SK-N-SH (cell line): ENCODE results near the gene C1QTNF2. TPM values are rescaled to one million over a fixed set of nuclear protein-coding genes. Genes with fewer than 3 reads are reported as not detected.

ENCODE experiments used
- CTCF ChIA-PET: fragments of 300-600, 350-600 bp; formaldehyde crosslinking; extraction: SDS; loops from one replicate; lab custom pipeline; 2021; lab: Yijun Ruan, JAX
- POLR2A ChIA-PET: fragments of 350-600 bp; sonication (Branson Sonifier 250); formaldehyde crosslinking; extraction: SDS; loops from one replicate; lab custom pipeline; 2020; ENCODE audit warnings: antibody characterized with exemption, inconsistent platforms; lab: Yijun Ruan, JAX
- DNase-seq: peaks from one replicate; pipeline ENCODE4 v3.0.0; 2012
- H2AFZ ChIP-seq: fragments of 200-600 bp; sonication (generic); 2 replicates; pipeline ENCODE4 v1.8.1; 2016; ENCODE audit warnings: antibody characterized with exemption, mild to moderate bottlenecking, low read depth
- H3F3A ChIP-seq: fragments of 200-600 bp; sonication (generic); replicated peaks from 2 replicates; pipeline ENCODE3; 2016; ENCODE audit warnings: antibody characterized with exemption, mild to moderate bottlenecking; ENCODE audit not compliant: insufficient read depth
- H3K27ac ChIP-seq, 2 experiments: fragments of 200-500 bp in 1 of 2; fragments of 200-600 bp in 1 of 2; sonication (Bioruptor generic) in 1 of 2; sonication (generic), shearing (Covaris generic) in 1 of 2; 2 replicates each; pipeline versions ENCODE4 v1.5.1 to v1.6.1; 2014 to 2016; ENCODE audit warnings: low read depth in 2 of 2, inconsistent platforms in 1 of 2, low read length in 1 of 2, mild to moderate bottlenecking in 1 of 2, mixed read lengths in 1 of 2
- H3K27me3 ChIP-seq: fragments of 200-600 bp; sonication (generic), shearing (Covaris generic); 2 replicates; pipeline ENCODE4 v1.6.1; 2016; ENCODE audit warnings: mixed run types; ENCODE audit not compliant: insufficient read depth
- H3K36me3 ChIP-seq, 2 experiments: fragments of 200-500 bp in 1 of 2; fragments of 200-600 bp in 1 of 2; sonication (Bioruptor generic) in 1 of 2; sonication (generic) in 1 of 2; replicated peaks in 1 of 2; 2 replicates each; pipeline versions ENCODE3 to v1.5.1; 2014 to 2016; ENCODE audit warnings: low read length in 1 of 2, mild to moderate bottlenecking in 1 of 2; ENCODE audit not compliant: insufficient read depth in 2 of 2, control insufficient read depth in 1 of 2
- H3K4me1 ChIP-seq, 2 experiments: fragments of 200-500 bp in 1 of 2; fragments of 200-600 bp in 1 of 2; sonication (Bioruptor generic) in 1 of 2; sonication (generic), shearing (Covaris generic) in 1 of 2; 2 replicates each; pipeline versions ENCODE4 v1.5.1 to v1.6.1; 2014 to 2016; ENCODE audit warnings: low read depth in 1 of 2, low read length in 1 of 2, mixed run types in 1 of 2; ENCODE audit not compliant: insufficient read depth in 2 of 2, control insufficient read depth in 1 of 2
- H3K4me2 ChIP-seq: fragments of 200-600 bp; sonication (generic), shearing (Covaris generic); 2 replicates; pipeline ENCODE4 v1.6.1; 2017; ENCODE audit warnings: mixed run types
- H3K4me3 ChIP-seq, 2 experiments: fragments of 200-500 bp in 1 of 2; fragments of 200-600 bp in 1 of 2; sonication (Bioruptor generic) in 1 of 2; sonication (generic), shearing (Covaris generic) in 1 of 2; 2 replicates each; pipeline versions ENCODE4 v1.5.1 to v1.8.1; 2014 to 2016; ENCODE audit warnings: low read depth in 2 of 2, inconsistent platforms in 1 of 2, low read length in 1 of 2, mild to moderate bottlenecking in 1 of 2, mixed read lengths in 1 of 2, moderate library complexity in 1 of 2
- H3K79me2 ChIP-seq: fragments of 200-600 bp; sonication (generic); 2 replicates; pipeline ENCODE4 v1.8.1; 2017; ENCODE audit warnings: mild to moderate bottlenecking; ENCODE audit not compliant: insufficient read depth
- H3K9ac ChIP-seq: fragments of 200-600 bp; sonication (generic); 2 replicates; pipeline ENCODE4 v1.6.1; 2017; ENCODE audit warnings: mixed run types
- H3K9me2 ChIP-seq: fragments of 200-600 bp; sonication (generic); 2 replicates; pipeline ENCODE4 v1.6.1; 2017; ENCODE audit warnings: mixed run types
- H3K9me3 ChIP-seq: fragments of 200-600 bp; sonication (generic); 2 replicates; pipeline ENCODE4 v1.6.1; 2017; ENCODE audit warnings: mixed run types, mild to moderate bottlenecking, moderate library complexity
- H4K20me1 ChIP-seq: fragments of 200-600 bp; sonication (generic); 2 replicates; pipeline ENCODE4 v1.6.1; 2017; ENCODE audit warnings: mild to moderate bottlenecking, mixed run types; ENCODE audit not compliant: insufficient read depth
- CHD2 ChIP-seq: fragments of 150-350 bp; IDR thresholded peaks from 2 replicates; pipeline ENCODE4 v1.6.1; 2018; ENCODE audit warnings: low read length; ENCODE audit not compliant: partially characterized antibody
- EZH2phosphoT487 ChIP-seq: fragments of 200-600 bp; sonication (generic); IDR thresholded peaks from 2 replicates; pipeline ENCODE4 v1.6.1; 2017; ENCODE audit warnings: low read depth, mixed run types, mild to moderate bottlenecking, antibody characterized with exemption, moderate library complexity, borderline replicate concordance
- FOSL2 ChIP-seq: IDR thresholded peaks from 2 replicates; pipeline ENCODE4 v1.4.0; 2012; ENCODE audit warnings: low read depth, mild to moderate bottlenecking, moderate library complexity, borderline replicate concordance
- FOXJ3 ChIP-seq: sonication (generic); formaldehyde crosslinking; IDR thresholded peaks from 2 replicates; pipeline ENCODE4 v1.5.1; 2020; ENCODE audit warnings: mild to moderate bottlenecking, missing genetic modification reagents
- FOXM1 ChIP-seq: IDR thresholded peaks from 2 replicates; pipeline ENCODE4 v1.4.0; 2012; ENCODE audit warnings: low read depth, mild to moderate bottlenecking
- GABPA ChIP-seq: IDR thresholded peaks from 2 replicates; pipeline ENCODE4 v1.4.0; 2012; ENCODE audit warnings: low read depth, mild to moderate bottlenecking
- GATA2 ChIP-seq: sonication (generic); formaldehyde crosslinking; IDR thresholded peaks from 2 replicates; pipeline ENCODE4 v1.5.0; 2020; ENCODE audit warnings: mild to moderate bottlenecking, missing genetic modification reagents
- JUND ChIP-seq: IDR thresholded peaks from 2 replicates; pipeline ENCODE4 v1.4.0; 2012
- MEF2A ChIP-seq: IDR thresholded peaks from 2 replicates; pipeline ENCODE4 v1.4.0; 2012; ENCODE audit warnings: low read depth, borderline replicate concordance
- MXI1 ChIP-seq: IDR thresholded peaks from 2 replicates; pipeline ENCODE4 v1.6.1; 2012; ENCODE audit warnings: mild to moderate bottlenecking, low read depth, low read length, improper control_type of control experiment
- NFIC ChIP-seq: IDR thresholded peaks from 2 replicates; pipeline ENCODE4 v1.4.0; 2012; ENCODE audit warnings: borderline replicate concordance
- NRF1 ChIP-seq: IDR thresholded peaks from 2 replicates; pipeline ENCODE4 v1.6.1; 2012; ENCODE audit warnings: low read depth, mild to moderate bottlenecking, low read length
- POLR2AphosphoS5 ChIP-seq: IDR thresholded peaks from 2 replicates; pipeline ENCODE4 v1.6.1; 2012; ENCODE audit warnings: low read depth, low read length
- RCOR1 ChIP-seq: fragments of 150-350 bp; IDR thresholded peaks from 2 replicates; pipeline ENCODE4 v1.6.1; 2017; ENCODE audit warnings: antibody characterized with exemption, low read length
- REST ChIP-seq: IDR thresholded peaks from 2 replicates; pipeline ENCODE4 v1.6.1; 2012; ENCODE audit warnings: mild to moderate bottlenecking, low read depth, low read length, moderate library complexity
- RFX5 ChIP-seq: IDR thresholded peaks from 2 replicates; pipeline ENCODE4 v1.6.1; 2012; ENCODE audit warnings: mild to moderate bottlenecking, improper control_type of control experiment, low read length
- RXRA ChIP-seq: IDR thresholded peaks from 2 replicates; pipeline ENCODE4 v1.4.0; 2012; ENCODE audit warnings: low read depth, mild to moderate bottlenecking, borderline replicate concordance
- SIN3A ChIP-seq: IDR thresholded peaks from 2 replicates; pipeline ENCODE4 v1.6.1; 2012; ENCODE audit warnings: low read depth, mild to moderate bottlenecking, low read length, moderate library complexity, borderline replicate concordance
- SMC3 ChIP-seq: IDR thresholded peaks from 2 replicates; pipeline ENCODE4 v1.6.1; 2012; ENCODE audit warnings: low read depth, low read length, improper control_type of control experiment
- TAF1 ChIP-seq: IDR thresholded peaks from 2 replicates; pipeline ENCODE4 v1.6.1; 2012; ENCODE audit warnings: low read depth, mild to moderate bottlenecking, low read length, moderate library complexity, borderline replicate concordance
- TCF12 ChIP-seq: IDR thresholded peaks from 2 replicates; pipeline ENCODE4 v1.4.0; 2012
- USF1 ChIP-seq: IDR thresholded peaks from 2 replicates; pipeline ENCODE4 v1.4.0; 2012; ENCODE audit warnings: low read depth, borderline replicate concordance
- YY1 ChIP-seq: IDR thresholded peaks from 2 replicates; pipeline ENCODE4 v1.4.0; 2012; ENCODE audit warnings: low read depth, mild to moderate bottlenecking
- WGBS: methylation state at CpG from one replicate; pipeline ENCODE4 v1.1.6; 2017; ENCODE audit warnings: low lambda C conversion rate; 5-methylcytosine and 5-hydroxymethylcytosine counted together
- polyA plus RNA-seq, 3 experiments: library from polyadenylated mRNA; depleted of rRNA; stranded (reverse); fragments of >200 nt; gene quantifications; 2 replicates each; pipeline ENCODE4 v1.2.3, GENCODE V29; 2012
- TF ChIP-seq, protein P1 (sequence below): fragments of 200-600 bp; sonication (generic); IDR thresholded peaks from 2 replicates; pipeline ENCODE4 v1.6.1; 2017; ENCODE audit warnings: antibody characterized with exemption, mild to moderate bottlenecking, moderate library complexity
- TF ChIP-seq, protein P2 (sequence below): fragments of 150-350 bp; IDR thresholded peaks from 2 replicates; pipeline ENCODE4 v1.6.1; 2017; ENCODE audit warnings: antibody characterized with exemption, low read length, low read depth, borderline replicate concordance

C1QTNF2 gene
- polyA plus RNA-seq (2012; rRNA removed): 0.65 and 0.67 TPM in 2 replicates
- 0.22 and 0.54 TPM in 2 replicates for polyA plus RNA-seq (2012; cell fraction: cytosol; rRNA removed)
- 0.40 and 0.51 TPM in 2 replicates for polyA plus RNA-seq (2012; cell fraction: nucleus; rRNA removed)

DNA sequence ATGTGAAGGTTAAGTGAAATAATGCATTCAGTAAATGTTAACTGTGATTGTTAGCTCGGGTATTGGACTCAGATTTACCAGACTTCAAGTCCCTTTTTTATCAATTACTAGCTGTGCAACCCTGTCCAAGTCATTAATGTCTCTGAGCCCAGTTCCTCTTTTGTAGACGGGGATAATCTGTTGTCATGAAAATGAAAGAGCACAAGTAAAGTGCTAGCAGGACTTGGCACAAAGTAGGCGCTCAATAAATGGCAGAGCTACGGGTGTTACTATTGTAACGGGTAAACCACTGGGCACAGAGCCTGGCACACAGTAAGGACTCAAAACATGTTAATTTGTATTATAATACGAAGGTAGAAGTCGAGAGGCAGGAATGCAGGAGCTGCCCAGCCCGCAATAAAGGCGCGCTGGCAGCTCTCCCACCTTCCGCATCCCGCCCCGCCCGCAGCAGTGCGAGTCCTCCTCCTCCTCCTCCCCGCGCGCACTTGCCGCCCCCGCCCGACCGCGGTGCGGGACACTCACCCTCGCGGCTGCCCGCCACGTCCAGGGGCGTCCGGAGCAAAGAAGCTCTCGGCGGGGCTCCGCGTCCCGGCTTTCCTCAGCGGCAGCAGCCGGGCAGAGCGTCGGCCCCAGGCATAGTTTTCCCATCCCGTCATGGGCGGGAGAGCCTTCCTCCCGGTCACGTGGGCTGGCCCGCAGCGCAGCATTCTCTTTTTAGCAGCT, at the start of gene C1QTNF2:
Gene C1QTNF2 (minus strand): TSS at position 637 of the 723 bp plus-strand sequence. CDS start 15,615 bp downstream, outside the sequence.
- ChIA-PET POLR2A (interaction anchor here (0.8 kb wide), 1 partner anchor 10 kb away, joined by 4 read pairs; no protein-coding TSS in a partner anchor), CTCF (interaction anchor here (0.5 to 2.9 kb wide), 11 partner anchors 9 to 1111 kb away, joined by 3 to 16 read pairs (median 4); no protein-coding TSS in a partner anchor)
- peak within 1 kb of the TSS; percentile 69 for H3K4me2 ChIP-seq
- H3K9ac ChIP-seq: peak within 1 kb of the TSS; percentile 60; the same call in 1 of the 2 replicates
- H2AFZ ChIP-seq: peak within 1 kb of the TSS; percentile 67
- H3F3A ChIP-seq: no peaks in the 10 kb centered on the region
- no peaks in the 10 kb centered on the region for H3K36me3 ChIP-seq
- 6% methylated on average over 34 of the region's 45 CpGs for WGBS
- no peaks in the 10 kb centered on the region for H4K20me1 ChIP-seq
- H3K79me2 ChIP-seq: no peaks in the 10 kb centered on the region
- peak; percentile 77 for DNase-seq
- no peaks in the 10 kb centered on the region for H3K9me3 ChIP-seq
- H3K4me3 ChIP-seq: peak within 1 kb of the TSS; percentile 59 to 63
- no peaks in the 10 kb centered on the region; the same call in 1 of the 2 replicates for H3K27me3 ChIP-seq
- peaks cover 0 to 10% of the 10 kb centered on the region in 2 experiments; a peak in 1 of 4 replicates for H3K4me1 ChIP-seq
- no peaks in the 10 kb centered on the region for H3K9me2 ChIP-seq
- no peak within 1 kb of the TSS for H3K27ac ChIP-seq
- peak; percentile 7; the same call in 1 of the 2 replicates for TF ChIP-seq TCF12
- TF ChIP-seq EZH2phosphoT487: no peak
- no peak for TF ChIP-seq FOXM1
- peak; percentile 16; the same call in 1 of the 2 replicates for TF ChIP-seq JUND
- TF ChIP-seq REST: no peak
- TF ChIP-seq POLR2AphosphoS5: no peak
- TF ChIP-seq MXI1: peak; percentile 14; the same call in 1 of the 2 replicates
- peak; percentile 93 for TF ChIP-seq USF1
- TF ChIP-seq NFIC: peak; percentile 8; the same call in 1 of the 2 replicates
- no peak for TF ChIP-seq SMC3
- no peak for TF ChIP-seq NRF1
- no peak for TF ChIP-seq RXRA
- TF ChIP-seq YY1: no peak
- no peak for TF ChIP-seq TAF1
- TF ChIP-seq, protein P1, sequence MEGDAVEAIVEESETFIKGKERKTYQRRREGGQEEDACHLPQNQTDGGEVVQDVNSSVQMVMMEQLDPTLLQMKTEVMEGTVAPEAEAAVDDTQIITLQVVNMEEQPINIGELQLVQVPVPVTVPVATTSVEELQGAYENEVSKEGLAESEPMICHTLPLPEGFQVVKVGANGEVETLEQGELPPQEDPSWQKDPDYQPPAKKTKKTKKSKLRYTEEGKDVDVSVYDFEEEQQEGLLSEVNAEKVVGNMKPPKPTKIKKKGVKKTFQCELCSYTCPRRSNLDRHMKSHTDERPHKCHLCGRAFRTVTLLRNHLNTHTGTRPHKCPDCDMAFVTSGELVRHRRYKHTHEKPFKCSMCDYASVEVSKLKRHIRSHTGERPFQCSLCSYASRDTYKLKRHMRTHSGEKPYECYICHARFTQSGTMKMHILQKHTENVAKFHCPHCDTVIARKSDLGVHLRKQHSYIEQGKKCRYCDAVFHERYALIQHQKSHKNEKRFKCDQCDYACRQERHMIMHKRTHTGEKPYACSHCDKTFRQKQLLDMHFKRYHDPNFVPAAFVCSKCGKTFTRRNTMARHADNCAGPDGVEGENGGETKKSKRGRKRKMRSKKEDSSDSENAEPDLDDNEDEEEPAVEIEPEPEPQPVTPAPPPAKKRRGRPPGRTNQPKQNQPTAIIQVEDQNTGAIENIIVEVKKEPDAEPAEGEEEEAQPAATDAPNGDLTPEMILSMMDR: no peak
- TF ChIP-seq MEF2A: no peak
- TF ChIP-seq, protein P2, sequence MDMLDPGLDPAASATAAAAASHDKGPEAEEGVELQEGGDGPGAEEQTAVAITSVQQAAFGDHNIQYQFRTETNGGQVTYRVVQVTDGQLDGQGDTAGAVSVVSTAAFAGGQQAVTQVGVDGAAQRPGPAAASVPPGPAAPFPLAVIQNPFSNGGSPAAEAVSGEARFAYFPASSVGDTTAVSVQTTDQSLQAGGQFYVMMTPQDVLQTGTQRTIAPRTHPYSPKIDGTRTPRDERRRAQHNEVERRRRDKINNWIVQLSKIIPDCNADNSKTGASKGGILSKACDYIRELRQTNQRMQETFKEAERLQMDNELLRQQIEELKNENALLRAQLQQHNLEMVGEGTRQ: peak; percentile 57
- no peak for TF ChIP-seq RFX5
- TF ChIP-seq SIN3A: no peak
- no peak for TF ChIP-seq GATA2
- no peak for TF ChIP-seq GABPA
- TF ChIP-seq FOXJ3: no peak
- TF ChIP-seq CHD2: no peak
- TF ChIP-seq RCOR1: no peak
- TF ChIP-seq FOSL2: no peak
